Astrocyte (in vitro differentiated cells and primary cell): ENCODE results near the gene RETREG2.

ENCODE experiments used
- EZH2 ChIP-seq: IDR thresholded peaks from 2 replicates; pipeline ENCODE4 v1.6.1; 2012; ENCODE audit warnings: mild to moderate bottlenecking, low read length, inconsistent platforms; ENCODE audit not compliant: insufficient read depth
- TF ChIP-seq, protein P1 (sequence below): IDR thresholded peaks from 2 replicates; pipeline ENCODE4 v1.5.1; 2011; ENCODE audit warnings: low read depth, mild to moderate bottlenecking, inconsistent platforms, low read length, moderate library complexity; ENCODE audit not compliant: insufficient read depth

DNA sequence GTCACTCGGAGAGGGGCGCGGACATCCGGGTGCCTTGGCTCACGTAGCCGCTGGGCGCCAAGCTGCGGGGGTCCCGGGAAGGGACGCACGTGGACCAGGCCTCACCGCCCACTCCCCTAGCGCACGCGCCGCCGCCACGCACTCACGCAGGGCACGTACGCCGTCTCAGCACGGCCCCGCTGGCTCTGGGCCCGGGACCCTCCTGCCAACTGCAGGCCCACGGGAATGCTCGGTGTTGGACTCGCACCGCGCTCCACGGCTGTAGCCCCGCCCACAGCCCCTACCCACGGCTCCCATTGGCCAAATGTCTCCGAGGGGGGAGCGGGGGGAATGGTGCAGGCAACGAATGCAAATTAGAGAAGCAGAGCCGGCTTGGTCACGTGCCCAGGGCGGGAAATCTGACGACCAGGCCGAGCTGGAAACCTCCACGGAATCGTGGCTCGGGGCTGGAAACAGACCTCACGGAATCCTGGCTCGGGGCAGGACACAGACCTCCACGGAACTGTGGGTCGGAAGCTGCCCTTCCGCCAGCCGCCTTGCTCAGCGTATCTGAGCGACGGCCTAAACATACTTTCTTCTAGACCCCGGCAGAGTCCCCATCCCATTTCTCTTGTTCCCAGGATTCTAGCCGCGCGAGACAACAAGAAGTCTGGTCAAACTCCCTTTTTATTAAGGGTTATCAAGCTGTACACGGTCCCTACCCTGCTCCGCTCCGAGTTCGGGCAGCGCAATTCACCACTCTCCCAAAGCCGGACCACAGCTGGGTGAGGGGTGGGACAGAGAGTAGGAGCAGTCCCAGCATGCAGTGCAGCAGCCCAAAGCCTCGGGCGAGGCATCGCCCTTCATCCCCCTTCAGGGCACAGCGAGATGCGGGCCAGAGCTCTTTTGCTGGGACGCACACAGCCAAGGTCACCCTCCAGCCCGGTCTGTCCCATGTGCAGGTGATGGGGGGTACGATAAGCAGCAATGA, 40.9 kb downstream of the RETREG2 start, which contains the start of gene ABCB6:
- TF ChIP-seq, protein P1, sequence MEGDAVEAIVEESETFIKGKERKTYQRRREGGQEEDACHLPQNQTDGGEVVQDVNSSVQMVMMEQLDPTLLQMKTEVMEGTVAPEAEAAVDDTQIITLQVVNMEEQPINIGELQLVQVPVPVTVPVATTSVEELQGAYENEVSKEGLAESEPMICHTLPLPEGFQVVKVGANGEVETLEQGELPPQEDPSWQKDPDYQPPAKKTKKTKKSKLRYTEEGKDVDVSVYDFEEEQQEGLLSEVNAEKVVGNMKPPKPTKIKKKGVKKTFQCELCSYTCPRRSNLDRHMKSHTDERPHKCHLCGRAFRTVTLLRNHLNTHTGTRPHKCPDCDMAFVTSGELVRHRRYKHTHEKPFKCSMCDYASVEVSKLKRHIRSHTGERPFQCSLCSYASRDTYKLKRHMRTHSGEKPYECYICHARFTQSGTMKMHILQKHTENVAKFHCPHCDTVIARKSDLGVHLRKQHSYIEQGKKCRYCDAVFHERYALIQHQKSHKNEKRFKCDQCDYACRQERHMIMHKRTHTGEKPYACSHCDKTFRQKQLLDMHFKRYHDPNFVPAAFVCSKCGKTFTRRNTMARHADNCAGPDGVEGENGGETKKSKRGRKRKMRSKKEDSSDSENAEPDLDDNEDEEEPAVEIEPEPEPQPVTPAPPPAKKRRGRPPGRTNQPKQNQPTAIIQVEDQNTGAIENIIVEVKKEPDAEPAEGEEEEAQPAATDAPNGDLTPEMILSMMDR: no peak
- TF ChIP-seq EZH2: no peak
